HG02759 (cell line): Measurements from ENCODE around the gene HAO1.
"Not testable (repeated sequence)": the region's sequence is repeated elsewhere in the genome, so short reads cannot be mapped to it uniquely, and the experiment has no call there.

ENCODE experiments used
- ATAC-seq: cut with Tn5 transposase; IDR thresholded peaks from one replicate; pipeline ENCODE4 v1.9.1; 2021; ENCODE audit warnings: mild to moderate bottlenecking, moderate library complexity; ENCODE audit not compliant: unreplicated experiment

HAO1 gene

DNA sequence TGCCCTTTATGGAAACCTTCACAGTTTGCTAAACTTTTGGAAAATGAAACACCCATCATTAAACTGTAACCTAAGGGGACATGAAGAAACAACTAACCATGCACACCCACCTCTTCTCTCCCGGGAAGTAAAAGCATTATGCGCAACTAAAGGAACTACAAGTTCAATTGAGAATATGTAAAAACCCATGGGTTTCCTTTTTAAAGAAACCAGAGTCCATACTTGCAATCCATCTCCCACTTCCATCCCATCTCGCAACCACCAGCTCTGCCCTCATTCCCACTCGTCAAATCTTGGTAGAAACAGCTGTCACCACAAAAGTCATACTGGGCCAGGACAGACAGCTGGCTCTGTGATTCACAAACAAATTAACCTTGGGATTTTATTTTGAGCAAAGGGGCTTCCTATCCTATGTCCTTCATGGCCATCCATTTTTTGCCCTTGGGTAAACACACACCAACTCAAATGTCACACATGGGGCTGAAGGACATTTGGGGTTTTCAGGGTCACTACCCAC, 81.5 kb downstream of the HAO1 start:
- no peak for ATAC-seq

GRCh38 chr20:7856756-7857155, 83.5 kb downstream of the HAO1 start:
- no peak for ATAC-seq

DNA sequence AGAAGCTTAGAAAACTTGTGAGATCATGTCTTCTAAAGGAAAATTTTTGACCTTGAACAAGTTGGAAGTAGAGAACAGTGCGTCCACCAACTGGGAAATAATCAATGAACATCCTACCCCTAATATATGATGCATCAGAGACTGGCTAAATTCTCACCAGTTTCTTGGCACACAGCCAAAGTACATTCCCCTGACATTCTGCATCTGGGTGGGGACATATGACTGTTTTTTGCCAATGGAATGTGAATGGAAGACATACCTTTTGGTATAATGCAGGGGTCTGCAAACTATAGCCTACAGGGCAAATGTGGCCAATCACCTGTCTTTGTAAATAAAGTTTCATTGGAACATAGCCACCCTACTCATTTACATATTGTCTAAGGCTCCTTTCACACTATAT, 84.7 kb downstream of the HAO1 start:
- no peak for ATAC-seq

- ATAC-seq = no peak
These were observed 86.8 kb downstream of the HAO1 start for GRCh38 chr20:7853493-7853892.

- no peak for ATAC-seq
These were observed 89.3 kb downstream of the HAO1 start for GRCh38 chr20:7850775-7851490.

GRCh38 chr20:7849675-7850074, 90.6 kb downstream of the HAO1 start:
- no peak for ATAC-seq

- ATAC-seq = no peak
These were observed 91.9 kb downstream of the HAO1 start for GRCh38 chr20:7848351-7848750.

DNA sequence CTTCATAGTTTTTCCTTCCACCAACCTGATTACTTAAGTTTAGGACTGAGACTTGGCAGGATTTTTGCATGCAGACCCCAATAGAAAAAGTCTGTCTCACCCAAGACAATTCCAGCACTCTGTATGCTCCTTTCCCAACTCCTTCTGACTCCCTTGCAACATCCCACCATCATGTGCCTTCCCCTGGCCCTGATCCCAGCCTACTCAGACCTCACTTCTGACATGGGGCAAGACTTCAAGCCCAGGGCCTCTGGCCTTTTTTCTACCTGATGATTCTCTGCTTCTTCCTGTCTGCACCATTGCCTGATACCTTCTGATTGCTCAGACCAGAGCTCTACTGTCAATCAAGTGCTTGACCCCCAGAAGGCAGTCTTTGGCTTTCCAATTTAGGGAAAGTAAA, 96.6 kb downstream of the HAO1 start:
- no peak for ATAC-seq

DNA sequence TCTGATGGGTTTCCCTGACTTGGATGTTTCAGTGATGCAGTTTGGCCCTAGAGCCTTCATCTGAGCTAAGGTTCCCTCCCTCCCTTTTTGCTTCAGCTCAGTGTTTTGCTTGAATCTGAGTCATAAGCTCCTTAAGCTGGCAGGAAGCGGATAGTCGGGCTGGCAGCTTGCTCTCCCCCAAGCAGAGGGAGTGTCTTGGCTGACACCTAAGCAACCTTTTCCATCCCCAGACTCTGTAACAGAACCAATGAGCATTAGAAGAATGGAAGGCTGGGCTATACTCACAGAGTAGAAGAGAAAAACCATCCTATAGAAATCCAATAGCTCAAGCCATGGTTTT, 98.3 kb downstream of the HAO1 start:
- ATAC-seq = no peak

- ATAC-seq = no peak
These were observed 98.8 kb downstream of the HAO1 start for GRCh38 chr20:7841291-7841970.

DNA sequence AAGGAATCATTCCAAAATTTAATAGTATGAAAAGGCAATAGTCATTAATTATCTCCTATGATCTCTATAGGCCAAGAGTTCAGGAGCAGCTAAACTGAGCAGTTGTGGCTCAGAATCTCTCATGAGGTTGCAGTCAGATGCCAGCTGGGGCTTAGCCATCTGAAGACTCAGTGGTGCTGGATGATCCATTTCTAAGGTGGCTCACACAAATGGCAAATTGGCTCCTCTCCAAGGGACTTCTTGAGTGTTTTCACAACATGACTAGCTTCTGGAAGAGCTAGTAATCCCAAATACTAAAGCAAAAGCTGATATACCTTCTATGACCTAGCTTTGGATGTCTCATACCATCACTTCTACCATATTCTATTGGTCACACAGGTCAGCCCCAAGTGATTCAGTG, 104.2 kb downstream of the HAO1 start:
- no peak for ATAC-seq

GRCh38 chr20:7834441-7834840, 105.8 kb downstream of the HAO1 start:
- not testable (repeated sequence) for ATAC-seq
